ENCODE data around the gene RPL11. TPM values are rescaled to one million over a fixed set of nuclear protein-coding genes. Genes with fewer than 3 reads are reported as not detected.

Gene RPL11
- total and polyA plus RNA-seq, 2 experiments from 2014 or later: 444 to 555 TPM

DNA sequence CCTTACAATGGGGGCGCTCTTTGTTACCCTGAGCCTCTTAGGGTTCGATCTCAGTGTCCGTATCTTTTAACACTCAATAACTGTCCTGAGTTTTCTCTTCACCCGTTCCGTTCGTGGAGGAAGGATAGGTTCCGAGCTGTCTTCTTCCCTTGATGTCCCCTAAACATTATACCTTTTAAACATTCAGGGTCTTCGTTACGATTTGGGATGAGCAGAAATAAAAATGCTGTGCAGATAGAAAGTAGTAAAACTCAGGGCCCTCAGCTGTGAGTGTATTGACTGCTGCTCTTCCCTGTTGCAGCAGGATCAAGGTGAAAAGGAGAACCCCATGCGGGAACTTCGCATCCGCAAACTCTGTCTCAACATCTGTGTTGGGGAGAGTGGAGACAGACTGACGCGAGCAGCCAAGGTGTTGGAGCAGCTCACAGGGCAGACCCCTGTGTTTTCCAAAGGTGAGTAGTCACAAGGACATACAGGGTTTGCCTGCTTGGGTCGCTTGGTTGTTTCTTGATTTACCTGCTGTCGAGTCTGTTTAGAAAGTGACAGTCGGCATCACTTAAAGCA is 784 bp downstream of the RPL11 start:
- Histone ChIP-seq H3K9ac (peak overlapping the region; percentile 98), H3K9me3 (ENCODE audit: low read depth) (no peaks in the 10 kb centered on the region), H3K4me1 (ENCODE audit: insufficient read depth) (peaks cover 38% of the 10 kb centered on the region), H4K20me1 (ENCODE audit: insufficient read depth) (peaks cover 33% of the 10 kb centered on the region), H3K4me2 (ENCODE audit: unreplicated experiment) (peak overlapping the region; percentile 100), H3K36me3 (ENCODE audit: low read depth) (peaks cover 48% of the 10 kb centered on the region), H3K9me2 (ENCODE audit: insufficient read depth) (no peaks in the 10 kb centered on the region), H3K79me2 (ENCODE audit: insufficient read depth) (peaks cover 58% of the 10 kb centered on the region), H3K27me3 (replicated peaks; ENCODE audit: insufficient read depth) (no peaks in the 10 kb centered on the region), H3K4me3 (peak overlapping the region; percentile 95), H3K27ac (peak overlapping the region; percentile 84), H2AFZ (peak overlapping the region; percentile 79; the same call in 1 of the 2 replicates), H3F3A (ENCODE audit: insufficient read depth) (peaks cover 46% of the 10 kb centered on the region)
- in situ Hi-C loops (cut with MboI): no loop called here
- TF ChIP-seq EZH2phosphoT487 (IDR thresholded peaks at IDR 0.05; ENCODE audit: insufficient read depth, low read depth) (no peak), EZH2 (IDR thresholded peaks at IDR 0.05; ENCODE audit: insufficient read depth, poor library complexity, severe bottlenecking) (no peak)
- 7 to 9% methylated on average over 17 of the region's 17 CpGs for WGBS, 2 experiments (ENCODE audit: low coverage in 1 of 2, low lambda C conversion rate in 2 of 2, missing lambda C conversion rate in 2 of 2)
- DNase-seq: peak; percentile 31

DNA sequence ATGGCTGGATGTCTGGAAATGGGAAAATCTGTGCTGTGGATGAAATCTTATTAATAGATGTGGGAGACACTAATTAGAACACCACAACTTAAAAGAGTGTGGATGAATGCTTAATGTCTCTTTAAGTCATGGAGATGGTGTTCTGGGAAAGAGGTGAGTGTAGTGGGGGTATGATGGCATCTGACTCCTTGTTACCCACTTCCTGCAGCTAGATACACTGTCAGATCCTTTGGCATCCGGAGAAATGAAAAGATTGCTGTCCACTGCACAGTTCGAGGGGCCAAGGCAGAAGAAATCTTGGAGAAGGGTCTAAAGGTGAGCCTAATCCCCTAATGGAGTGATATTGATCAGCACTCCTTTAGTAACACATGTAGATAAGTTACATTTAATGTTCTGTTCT is 2.0 kb downstream of the RPL11 start:
- H3K79me2 ChIP-seq (ENCODE audit: insufficient read depth): peaks cover 70% of the 10 kb centered on the region
- peak overlapping the region; percentile 84; the same call in 1 of the 2 replicates for H3K27ac ChIP-seq
- H3K4me3 ChIP-seq: peak overlapping the region; percentile 95
- H3K36me3 ChIP-seq (ENCODE audit: low read depth): peaks cover 60% of the 10 kb centered on the region
- TF ChIP-seq EZH2 (IDR thresholded peaks at IDR 0.05; ENCODE audit: insufficient read depth, poor library complexity, severe bottlenecking): no peak
- TF ChIP-seq EZH2phosphoT487 (IDR thresholded peaks at IDR 0.05; ENCODE audit: insufficient read depth, low read depth): no peak
- no peak for DNase-seq
- peaks cover 33% of the 10 kb centered on the region for H4K20me1 ChIP-seq (ENCODE audit: insufficient read depth)
- peak overlapping the region; percentile 100 for H3K4me2 ChIP-seq (ENCODE audit: unreplicated experiment)
- H3K9me2 ChIP-seq (ENCODE audit: insufficient read depth): no peaks in the 10 kb centered on the region
- H3F3A ChIP-seq (ENCODE audit: insufficient read depth): peaks cover 57% of the 10 kb centered on the region
- no peaks in the 10 kb centered on the region for H3K27me3 ChIP-seq (replicated peaks; ENCODE audit: insufficient read depth)
- peak overlapping the region; percentile 98 for H3K9ac ChIP-seq
- H3K4me1 ChIP-seq (ENCODE audit: insufficient read depth): peaks cover 47% of the 10 kb centered on the region
- WGBS, 2 experiments (ENCODE audit: low coverage in 1 of 2, low lambda C conversion rate in 2 of 2, missing lambda C conversion rate in 2 of 2): 97 to 100% methylated on average over 2 of the region's 2 CpGs
- no peak overlapping the region for H2AFZ ChIP-seq
- no peaks in the 10 kb centered on the region for H3K9me3 ChIP-seq (ENCODE audit: low read depth)
- in situ Hi-C loops (cut with MboI): no loop called here

DNA sequence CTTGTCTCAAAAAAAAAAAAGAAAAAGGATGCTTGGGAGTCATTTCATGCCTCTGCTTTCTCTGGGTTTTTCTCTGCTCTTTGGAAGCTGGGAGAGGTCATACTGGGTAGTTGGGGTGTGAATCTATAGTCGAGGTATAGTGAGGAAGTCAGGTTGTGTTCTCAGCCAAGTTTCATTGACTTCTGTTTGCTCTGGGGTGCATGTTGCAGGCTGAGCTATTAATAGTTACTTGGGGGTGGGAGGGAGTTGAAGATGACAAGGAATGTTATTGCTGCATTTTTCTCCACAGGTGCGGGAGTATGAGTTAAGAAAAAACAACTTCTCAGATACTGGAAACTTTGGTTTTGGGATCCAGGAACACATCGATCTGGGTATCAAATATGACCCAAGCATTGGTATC is 2.8 kb downstream of the RPL11 start:
- H2AFZ ChIP-seq: no peak overlapping the region
- H3K79me2 ChIP-seq (ENCODE audit: insufficient read depth): peaks cover 78% of the 10 kb centered on the region
- 0 out of 2 replicates have a peak overlapping the region, but pooled peaks have one; percentile 4 for H3K4me3 ChIP-seq
- DNase-seq: no peak
- H3K27ac ChIP-seq: no peak overlapping the region
- in situ Hi-C loops (cut with MboI): no loop called here
- peaks cover 67% of the 10 kb centered on the region for H3K36me3 ChIP-seq (ENCODE audit: low read depth)
- 65 to 68% methylated on average over 3 of the region's 3 CpGs for WGBS, 2 experiments (ENCODE audit: low coverage in 1 of 2, low lambda C conversion rate in 2 of 2, missing lambda C conversion rate in 2 of 2)
- H3K4me1 ChIP-seq (ENCODE audit: insufficient read depth): peaks cover 47% of the 10 kb centered on the region
- TF ChIP-seq EZH2 (IDR thresholded peaks at IDR 0.05; ENCODE audit: insufficient read depth, poor library complexity, severe bottlenecking) (no peak), EZH2phosphoT487 (IDR thresholded peaks at IDR 0.05; ENCODE audit: insufficient read depth, low read depth) (no peak)
- H3F3A ChIP-seq (ENCODE audit: insufficient read depth): peaks cover 58% of the 10 kb centered on the region
- H3K9me2 ChIP-seq (ENCODE audit: insufficient read depth): no peaks in the 10 kb centered on the region
- H3K4me2 ChIP-seq (ENCODE audit: unreplicated experiment): no peak overlapping the region
- peak overlapping the region; percentile 98 for H3K9ac ChIP-seq
- no peaks in the 10 kb centered on the region for H3K9me3 ChIP-seq (ENCODE audit: low read depth)
- peaks cover 33% of the 10 kb centered on the region for H4K20me1 ChIP-seq (ENCODE audit: insufficient read depth)
- no peaks in the 10 kb centered on the region for H3K27me3 ChIP-seq (replicated peaks; ENCODE audit: insufficient read depth)

DNA sequence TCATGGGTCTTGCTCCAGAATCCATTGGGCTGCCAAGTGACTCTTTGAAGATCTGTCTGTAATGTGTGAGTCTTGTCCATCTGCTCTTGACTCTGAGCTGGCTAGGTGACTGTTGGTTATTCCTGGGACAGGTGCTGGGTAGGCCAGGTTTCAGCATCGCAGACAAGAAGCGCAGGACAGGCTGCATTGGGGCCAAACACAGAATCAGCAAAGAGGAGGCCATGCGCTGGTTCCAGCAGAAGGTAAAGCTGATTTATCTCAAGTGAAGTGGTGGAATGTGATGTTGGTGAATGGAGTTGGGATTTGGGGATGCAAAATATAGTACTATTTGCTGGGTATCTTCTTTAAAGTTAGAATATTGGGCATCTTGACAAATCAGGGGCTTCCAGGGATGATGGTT is 4.1 kb downstream of the RPL11 start:
- DNase-seq: no peak
- Histone ChIP-seq H3K9me3 (ENCODE audit: low read depth) (no peaks in the 10 kb centered on the region), H3K9me2 (ENCODE audit: insufficient read depth) (no peaks in the 10 kb centered on the region), H3K36me3 (ENCODE audit: low read depth) (peaks cover 79% of the 10 kb centered on the region), H3K9ac (peak overlapping the region; percentile 11; the same call in 1 of the 2 replicates), H3K4me1 (ENCODE audit: insufficient read depth) (peaks cover 52% of the 10 kb centered on the region), H3K27me3 (replicated peaks; ENCODE audit: insufficient read depth) (no peaks in the 10 kb centered on the region), H3K4me2 (ENCODE audit: unreplicated experiment) (peak overlapping the region; percentile 45), H3K79me2 (ENCODE audit: insufficient read depth) (peaks cover 91% of the 10 kb centered on the region), H4K20me1 (ENCODE audit: insufficient read depth) (peaks cover 33% of the 10 kb centered on the region), H3K4me3 (no peak overlapping the region), H3K27ac (peak overlapping the region; percentile 43; the same call in 1 of the 2 replicates), H2AFZ (no peak overlapping the region), H3F3A (ENCODE audit: insufficient read depth) (peaks cover 58% of the 10 kb centered on the region)
- 96 to 99% methylated on average over 3 of the region's 3 CpGs for WGBS, 2 experiments (ENCODE audit: low coverage in 1 of 2, low lambda C conversion rate in 2 of 2, missing lambda C conversion rate in 2 of 2)
- TF ChIP-seq EZH2phosphoT487 (IDR thresholded peaks at IDR 0.05; ENCODE audit: insufficient read depth, low read depth) (no peak), EZH2 (IDR thresholded peaks at IDR 0.05; ENCODE audit: insufficient read depth, poor library complexity, severe bottlenecking) (no peak)
- in situ Hi-C loops (cut with MboI): no loop called here
